Measurements from ENCODE around the gene MPL. TPM values are rescaled to one million over a fixed set of nuclear protein-coding genes. Genes with fewer than 3 reads are reported as not detected.

Gene MPL
- polyA plus RNA-seq, 1 of the 3 experiments (the other 2 are of a cell fraction) = not detected

GRCh38 chr1:43370564-43370963 is 32.9 kb downstream of the MPL start:
- Histone ChIP-seq H4K20me1 (ENCODE audit: insufficient read depth) (no peaks in the 10 kb centered on the region), H3K9me2 (no peaks in the 10 kb centered on the region), H3K27ac (ENCODE audit: low read depth in 2 of 2, low read length in 1 of 2) (no peak overlapping the region), H3K27me3 (ENCODE audit: insufficient read depth) (no peaks in the 10 kb centered on the region), H3K4me2 (no peak overlapping the region), H3K4me3 (ENCODE audit: low read depth in 2 of 2, low read length in 1 of 2) (no peak overlapping the region), H3K36me3 (replicated peaks in 1 of 2; ENCODE audit: control insufficient read depth in 1 of 2, insufficient read depth in 2 of 2, low read length in 1 of 2) (peaks cover 0 to 9% of the 10 kb centered on the region in 2 experiments), H3K79me2 (ENCODE audit: insufficient read depth) (peaks cover 59% of the 10 kb centered on the region), H3K4me1 (ENCODE audit: control insufficient read depth in 1 of 2, insufficient read depth in 2 of 2, low read depth in 1 of 2, low read length in 1 of 2) (peaks cover 13 to 27% of the 10 kb centered on the region in 2 experiments; a peak in 3 of 4 replicates), H3K9ac (no peak overlapping the region), H3F3A (replicated peaks; ENCODE audit: insufficient read depth) (peaks cover 40% of the 10 kb centered on the region), H3K9me3 (no peaks in the 10 kb centered on the region), H2AFZ (ENCODE audit: low read depth) (no peak overlapping the region)
- WGBS (ENCODE audit: low lambda C conversion rate) = 98% methylated on average over 4 of the region's 4 CpGs
- DNase-seq = no peak
- no peak for TF ChIP-seq ELF1 (IDR thresholded peaks at IDR 0.05)
- TF ChIP-seq FOXM1 (IDR thresholded peaks at IDR 0.05; ENCODE audit: low read depth) = no peak
- no peak for TF ChIP-seq IRF3 (IDR thresholded peaks at IDR 0.05; ENCODE audit: low read depth, low read length)
- TF ChIP-seq CTCF (IDR thresholded peaks at IDR 0.05) = no peak
- no peak for TF ChIP-seq RAD21 (IDR thresholded peaks at IDR 0.05; ENCODE audit: low read length)
- no peak for TF ChIP-seq POLR2AphosphoS5 (IDR thresholded peaks at IDR 0.05; ENCODE audit: low read depth, low read length)
- no peak for TF ChIP-seq REST (IDR thresholded peaks at IDR 0.05; ENCODE audit: low read depth, low read length)
- TF ChIP-seq EZH2phosphoT487 (IDR thresholded peaks at IDR 0.05; ENCODE audit: borderline replicate concordance, low read depth) = no peak
- no peak for TF ChIP-seq TAF1 (IDR thresholded peaks at IDR 0.05; ENCODE audit: borderline replicate concordance, low read depth, low read length)
- TF ChIP-seq USF1 (IDR thresholded peaks at IDR 0.05; ENCODE audit: borderline replicate concordance, low read depth) = no peak
- no peak for TF ChIP-seq TCF12 (IDR thresholded peaks at IDR 0.05)
- TF ChIP-seq FOSL2 (IDR thresholded peaks at IDR 0.05; ENCODE audit: borderline replicate concordance, low read depth) = no peak
- no peak for TF ChIP-seq RCOR1 (IDR thresholded peaks at IDR 0.05; ENCODE audit: low read length)
- TF ChIP-seq GABPA (IDR thresholded peaks at IDR 0.05; ENCODE audit: low read depth) = no peak
- TF ChIP-seq EP300 (IDR thresholded peaks at IDR 0.05; ENCODE audit: borderline replicate concordance in 1 of 2, low read depth in 1 of 2, low read length in 1 of 2) = no peak
- no peak for TF ChIP-seq JUND (IDR thresholded peaks at IDR 0.05)
- no peak for TF ChIP-seq MEF2A (IDR thresholded peaks at IDR 0.05; ENCODE audit: borderline replicate concordance, low read depth)
- TF ChIP-seq YY1 (IDR thresholded peaks at IDR 0.05; ENCODE audit: low read depth) = no peak
- no peak for TF ChIP-seq TEAD4 (IDR thresholded peaks at IDR 0.05; ENCODE audit: borderline replicate concordance, insufficient read depth)
- TF ChIP-seq NRF1 (IDR thresholded peaks at IDR 0.05; ENCODE audit: low read depth, low read length) = no peak
- ChIA-PET CTCF (interaction anchor here (1.8 kb wide), 1 partner anchor 144 kb away, joined by 4 read pairs; no protein-coding TSS in a partner anchor), POLR2A (interaction anchor here (0.6 kb wide), 1 partner anchor 115 kb away, joined by 4 read pairs; no protein-coding TSS in a partner anchor)

Measured in SK-N-SH (cell line).